NCI-H128 (cell line): ENCODE measurements around the gene ZNG1B.
"Not testable (repeated sequence)": the region's sequence is repeated elsewhere in the genome, so short reads cannot be mapped to it uniquely, and the experiment has no call there.

Source experiments
- DNase-seq: peaks from one replicate; lab custom pipeline; 2025; ENCODE audit not compliant: unreplicated experiment; lab: John Stamatoyannopoulos, UW

The ZNG1B gene

GRCh38 chr2:113542529-113542928 lies 105.0 kb downstream of the ZNG1B start:
- DNase-seq, result not testable (repeated sequence)
